Endothelial cell of umbilical vein (primary cell): Measurements from ENCODE around the gene CRB1. TPM values are rescaled to one million over a fixed set of nuclear protein-coding genes. Genes with fewer than 3 reads are reported as not detected.

Source experiments
- BruUV-seq: library from RNA; stranded (reverse); fragments of 400-500 nt; replicated peaks from 2 replicates; lab custom pipeline; 2021; lab: Mats Ljungman, UMichigan
- CTCF ChIA-PET: fragments of 300-600, 350-600 bp; sonication (Branson Sonifier 250); formaldehyde crosslinking; loops from one replicate; lab custom pipeline; 2021; ENCODE audit warnings: antibody characterized with exemption, inconsistent platforms; lab: Charles Lee
- POLR2A ChIA-PET: fragments of 300-600, 350-600 bp; sonication (Branson Sonifier 250); formaldehyde crosslinking; loops from one replicate; lab custom pipeline; 2021; ENCODE audit warnings: antibody characterized with exemption, inconsistent platforms; lab: Charles Lee
- DNase-seq: peaks from one replicate; pipeline ENCODE4 v3.0.0-alpha.2; 2011; ENCODE audit warnings: low read depth, low spot score
- FAIRE-seq: peaks from 2 replicates; lab custom pipeline; 2011; peaks lifted over from hg19 to GRCh38; lab: Jason Lieb, UNC
- H2AFZ ChIP-seq: 2 replicates; pipeline ENCODE4 v1.6.0; 2012; ENCODE audit warnings: low read depth, low read length, control low read depth, inconsistent platforms
- H3K27ac ChIP-seq: 2 replicates; pipeline ENCODE4 v1.5.1; 2011; ENCODE audit warnings: low read depth, mild to moderate bottlenecking, control low read depth, low read length, moderate library complexity; ENCODE audit not compliant: insufficient read depth
- H3K27me3 ChIP-seq, 2 experiments: 2 replicates each; pipeline versions ENCODE4 v1.6.0 to v1.6.1; 2011; ENCODE audit warnings: low read length in 2 of 2, mixed read lengths in 1 of 2; ENCODE audit not compliant: control insufficient read depth in 2 of 2, insufficient read depth in 2 of 2
- H3K36me3 ChIP-seq, 2 experiments: 2 replicates in 1 of 2; 3 replicates in 1 of 2; pipeline ENCODE4 v1.5.1; 2011; ENCODE audit warnings: low read length in 2 of 2, mild to moderate bottlenecking in 1 of 2, moderate library complexity in 1 of 2; ENCODE audit not compliant: control insufficient read depth in 2 of 2, insufficient read depth in 2 of 2; ENCODE audit errors: extremely low read depth in 1 of 2
- H3K4me1 ChIP-seq: 3 replicates; pipeline ENCODE4 v1.5.1; 2011; ENCODE audit warnings: mild to moderate bottlenecking, low read length; ENCODE audit not compliant: control insufficient read depth, insufficient read depth; ENCODE audit errors: extremely low read depth
- H3K4me2 ChIP-seq: 2 replicates; pipeline ENCODE4 v1.6.1; 2011; ENCODE audit warnings: low read length, control low read depth, mixed read lengths; ENCODE audit not compliant: insufficient read depth
- H3K4me3 ChIP-seq, 3 experiments: fragments of 200-600 bp in 1 of 3; sonication (generic), shearing (Covaris generic) in 1 of 3; replicated peaks in 1 of 3; 2 replicates each; pipeline ENCODE4 v1.5.1; 2011 to 2016; ENCODE audit warnings: control low read depth in 3 of 3, low read length in 3 of 3, mild to moderate bottlenecking in 2 of 3, inconsistent platforms in 1 of 3, low read depth in 1 of 3, moderate library complexity in 1 of 3; ENCODE audit not compliant: insufficient read depth in 1 of 3
- H3K79me2 ChIP-seq: 2 replicates; pipeline ENCODE4 v1.6.0; 2012; ENCODE audit warnings: low read length, inconsistent platforms; ENCODE audit not compliant: control insufficient read depth, insufficient read depth
- H3K9ac ChIP-seq: replicated peaks from 2 replicates; pipeline ENCODE3; 2011; ENCODE audit warnings: low read length, control low read depth; ENCODE audit not compliant: insufficient read depth; ENCODE audit errors: extremely low read depth
- H3K9me1 ChIP-seq: replicated peaks from 3 replicates; pipeline ENCODE4 v1.6.0; 2011; ENCODE audit warnings: mild to moderate bottlenecking, low read length; ENCODE audit not compliant: control insufficient read depth, insufficient read depth; ENCODE audit errors: extremely low read depth
- H3K9me3 ChIP-seq: replicated peaks from 2 replicates; pipeline ENCODE4 v1.5.1; 2012; ENCODE audit warnings: low read length, inconsistent platforms; ENCODE audit not compliant: control insufficient read depth, insufficient read depth
- H4K20me1 ChIP-seq: replicated peaks from 2 replicates; pipeline ENCODE3; 2011; ENCODE audit warnings: mild to moderate bottlenecking, low read length; ENCODE audit not compliant: control insufficient read depth, insufficient read depth; ENCODE audit errors: extremely low read depth
- EZH2 ChIP-seq: IDR thresholded peaks from 2 replicates; pipeline ENCODE4 v1.6.1; 2012; ENCODE audit warnings: borderline replicate concordance, low read depth, mild to moderate bottlenecking, moderate library complexity, low read length, inconsistent platforms; ENCODE audit not compliant: severe bottlenecking
- FOS ChIP-seq: IDR thresholded peaks from 2 replicates; pipeline ENCODE4 v1.6.1; 2011; ENCODE audit warnings: mild to moderate bottlenecking, low read length, moderate library complexity, borderline replicate concordance; ENCODE audit not compliant: insufficient read depth
- GATA2 ChIP-seq: IDR thresholded peaks from 2 replicates; pipeline ENCODE4 v1.7.0; 2011; ENCODE audit warnings: low read depth, mild to moderate bottlenecking, moderate library complexity, mixed read lengths, low read length; ENCODE audit not compliant: insufficient read length, insufficient read depth
- JUN ChIP-seq: IDR thresholded peaks from 2 replicates; pipeline ENCODE4 v1.6.1; 2011; ENCODE audit warnings: borderline replicate concordance, low read depth; ENCODE audit not compliant: insufficient read length, insufficient read depth
- MYC ChIP-seq: IDR thresholded peaks from one replicate; pipeline ENCODE4 v1.6.1; 2011; ENCODE audit warnings: mild to moderate bottlenecking, low read depth, low read length
- POLR2A ChIP-seq: IDR thresholded peaks from 2 replicates; pipeline ENCODE4 v1.6.1; 2012; ENCODE audit warnings: low read depth, mild to moderate bottlenecking, control low read depth, low read length
- POLR2AphosphoS5 ChIP-seq: IDR thresholded peaks from 2 replicates; pipeline ENCODE4 v1.6.1; 2012; ENCODE audit warnings: low read depth, mild to moderate bottlenecking, control low read depth, low read length, moderate library complexity; ENCODE audit not compliant: insufficient read depth
- dilution Hi-C: fragments of 300-500 bp; cut with MboI; formaldehyde crosslinking; loops from one replicate; pipeline ENCODE4 v1.15.0; 2019; ENCODE audit warnings: low sequenced_read_pairs; ENCODE audit not compliant: extremely low pct_ligation_motif_present
- intact Hi-C: fragments of 100-400 bp; cut with micrococcal nuclease; formaldehyde crosslinking; loops from one replicate; pipeline ENCODE4 v1.10.0; 2022
- polyA plus RNA-seq, 4 experiments: library from polyadenylated mRNA; depleted of rRNA in 3 of 4; stranded (reverse) in 3 of 4; unstranded in 1 of 4; fragments of >200 nt; gene quantifications; 2 replicates each; pipeline versions ENCODE4 v1.2.1 to v1.2.3, GENCODE V29; 2011 to 2012; ENCODE audit warnings: missing spikeins in 1 of 4
- total RNA-seq: library from RNA; stranded (reverse); gene quantifications from 2 replicates; pipeline ENCODE4 v1.2.3, GENCODE V29; 2021
- TF ChIP-seq, protein P1 (sequence below): IDR thresholded peaks from 2 replicates; pipeline ENCODE4 v1.6.1; 2011; ENCODE audit not compliant: insufficient read depth, insufficient read length
- TF ChIP-seq, protein P2 (sequence below), 2 donors: IDR thresholded peaks; 1 replicate in 1 of 2; 2 replicates in 1 of 2; pipeline ENCODE4 v1.5.1; 2011; ENCODE audit warnings: low read length in 2 of 2, mild to moderate bottlenecking in 2 of 2, moderate library complexity in 2 of 2, control low read depth in 1 of 2, inconsistent platforms in 1 of 2, low read depth in 1 of 2; ENCODE audit not compliant: insufficient read depth in 1 of 2; ENCODE audit errors: extremely low read depth in 1 of 2

The CRB1 gene
- total and polyA plus RNA-seq, 2 donors (not counting 3 experiments of a cell fraction or from before 2014, with no cell fraction given) = not detected

DNA sequence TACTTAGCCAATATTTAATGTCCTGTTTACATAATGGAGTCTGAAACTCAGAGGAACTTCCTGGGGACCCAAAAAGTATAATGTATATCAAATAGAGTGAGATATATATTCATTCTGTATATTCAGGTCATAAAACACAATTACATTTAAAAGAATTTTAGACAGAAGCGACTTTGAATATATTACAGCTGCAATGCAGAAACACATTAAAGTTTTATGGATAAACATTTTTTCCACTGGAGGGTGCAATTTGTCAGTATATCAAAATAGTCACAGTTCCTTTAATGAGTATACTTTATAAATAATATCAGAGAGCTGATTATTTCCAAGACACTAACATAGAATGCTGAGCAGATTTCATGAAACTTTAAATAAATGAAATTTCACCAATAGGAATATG lies 43.9 kb upstream of the CRB1 start:
- dilution Hi-C loops (no loop called here), intact Hi-C loops (no loop called here)
- H3K79me2 ChIP-seq = no peaks in the 10 kb centered on the region
- TF ChIP-seq EZH2 (no peak), FOS (no peak), JUN (no peak), MYC (no peak), GATA2 (no peak), POLR2AphosphoS5 (no peak), POLR2A (no peak)
- TF ChIP-seq, protein P1, sequence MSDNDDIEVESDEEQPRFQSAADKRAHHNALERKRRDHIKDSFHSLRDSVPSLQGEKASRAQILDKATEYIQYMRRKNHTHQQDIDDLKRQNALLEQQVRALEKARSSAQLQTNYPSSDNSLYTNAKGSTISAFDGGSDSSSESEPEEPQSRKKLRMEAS = no peak
- TF ChIP-seq, protein P2, sequence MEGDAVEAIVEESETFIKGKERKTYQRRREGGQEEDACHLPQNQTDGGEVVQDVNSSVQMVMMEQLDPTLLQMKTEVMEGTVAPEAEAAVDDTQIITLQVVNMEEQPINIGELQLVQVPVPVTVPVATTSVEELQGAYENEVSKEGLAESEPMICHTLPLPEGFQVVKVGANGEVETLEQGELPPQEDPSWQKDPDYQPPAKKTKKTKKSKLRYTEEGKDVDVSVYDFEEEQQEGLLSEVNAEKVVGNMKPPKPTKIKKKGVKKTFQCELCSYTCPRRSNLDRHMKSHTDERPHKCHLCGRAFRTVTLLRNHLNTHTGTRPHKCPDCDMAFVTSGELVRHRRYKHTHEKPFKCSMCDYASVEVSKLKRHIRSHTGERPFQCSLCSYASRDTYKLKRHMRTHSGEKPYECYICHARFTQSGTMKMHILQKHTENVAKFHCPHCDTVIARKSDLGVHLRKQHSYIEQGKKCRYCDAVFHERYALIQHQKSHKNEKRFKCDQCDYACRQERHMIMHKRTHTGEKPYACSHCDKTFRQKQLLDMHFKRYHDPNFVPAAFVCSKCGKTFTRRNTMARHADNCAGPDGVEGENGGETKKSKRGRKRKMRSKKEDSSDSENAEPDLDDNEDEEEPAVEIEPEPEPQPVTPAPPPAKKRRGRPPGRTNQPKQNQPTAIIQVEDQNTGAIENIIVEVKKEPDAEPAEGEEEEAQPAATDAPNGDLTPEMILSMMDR (IDR thresholded peaks at IDR 0.05; ENCODE audit: extremely low read depth in 1 of 2, insufficient read depth in 1 of 2, low read depth in 1 of 2, low read length in 2 of 2) = no peak
- H2AFZ ChIP-seq = no peak overlapping the region
- POLR2A ChIA-PET = no interaction called here
- no peaks in the 10 kb centered on the region for H3K9me3 ChIP-seq
- H3K27ac ChIP-seq = no peak overlapping the region
- H3K9me1 ChIP-seq = no peaks in the 10 kb centered on the region
- no peaks in the 10 kb centered on the region for H3K4me1 ChIP-seq
- DNase-seq (no peak), FAIRE-seq (no peak)
- CTCF ChIA-PET = interaction anchor here (0.6 to 2.6 kb wide), 11 partner anchors 8 to 502 kb away, joined by 3 to 30 read pairs (median 3); no protein-coding TSS in a partner anchor
- no peaks in the 10 kb centered on the region for H3K36me3 ChIP-seq
- H3K4me2 ChIP-seq = no peak overlapping the region
- no peaks in the 10 kb centered on the region for H4K20me1 ChIP-seq
- H3K9ac ChIP-seq = no peak overlapping the region
- no peak overlapping the region for H3K4me3 ChIP-seq
- no TSS peak for BruUV-seq
- no peaks in the 10 kb centered on the region for H3K27me3 ChIP-seq
